Upper lobe of left lung (tissue), 6 donors: ENCODE results near the gene SEC16A. TPM values are rescaled to one million over a fixed set of nuclear protein-coding genes. Genes with fewer than 3 reads are reported as not detected.

Source experiments
- ATAC-seq, 2 donors: fragments of 200-7000 bp; cut with Tn5 transposase; one replicate each; pipeline ENCODE4 v1.9.1; 2022; ENCODE audit warnings: mild to moderate bottlenecking in 2 of 2, moderate library complexity in 2 of 2; ENCODE audit not compliant: low FRiP score in 2 of 2
- DNase-seq, 2 donors: peaks; one replicate each; pipeline ENCODE4 v3.0.0-alpha.2; 2019 to 2020
- H3K27ac ChIP-seq, 4 donors: fragments of 200-600 bp; sonication (generic); one replicate each; pipeline ENCODE4 v1.5.1; 2016 to 2019
- H3K27me3 ChIP-seq, 4 donors: fragments of 200-600 bp; sonication (generic); one replicate each; pipeline ENCODE4 v1.5.1; 2017 to 2019
- H3K36me3 ChIP-seq, 4 donors: fragments of 200-600 bp; sonication (generic); one replicate each; pipeline ENCODE4 v1.5.1; 2016 to 2019
- H3K4me1 ChIP-seq, 4 donors: fragments of 200-600 bp; sonication (generic); one replicate each; pipeline ENCODE4 v1.5.1; 2018 to 2019
- H3K4me3 ChIP-seq, 4 donors: fragments of 200-600 bp; sonication (generic); one replicate each; pipeline ENCODE4 v1.5.1; 2017 to 2019; ENCODE audit warnings: mild to moderate bottlenecking in 2 of 4, moderate library complexity in 1 of 4
- H3K9me3 ChIP-seq, 4 donors: fragments of 200-600 bp; sonication (generic); one replicate each; pipeline ENCODE4 v1.5.1; 2018 to 2019
- EP300 ChIP-seq, 4 donors: sonication (generic); formaldehyde crosslinking; IDR thresholded peaks; one replicate each; pipeline ENCODE4 v1.5.1; 2017; ENCODE audit warnings: antibody characterized with exemption in 4 of 4, control low read depth in 2 of 4
- POLR2A ChIP-seq, 4 donors: fragments of 450-650 bp; IDR thresholded peaks; one replicate each; pipeline ENCODE4 v1.5.1; 2016 to 2017; ENCODE audit warnings: antibody characterized with exemption in 4 of 4, mild to moderate bottlenecking in 2 of 4
- POLR2AphosphoS5 ChIP-seq, 2 donors: sonication (generic); formaldehyde crosslinking; IDR thresholded peaks; one replicate each; pipeline ENCODE4 v1.5.1; 2017; ENCODE audit warnings: antibody characterized with exemption in 2 of 2
- WGBS, 2 donors: methylation state at CpG; one replicate each; pipeline ENCODE4 v1.1.5; 2017 to 2018; 5-methylcytosine and 5-hydroxymethylcytosine counted together
- total RNA-seq, 6 donors: library from RNA; depleted of rRNA in 4 of 6; stranded (reverse); fragments of >200 nt in 4 of 6; gene quantifications; one replicate each; pipeline versions ENCODE4 v1.1.0 to v1.2.1, GENCODE V29; 2016 to 2021
- TF ChIP-seq, protein P1 (sequence below), 6 experiments: fragments of 450-650 bp in 4 of 6; fragments of 200-600 bp in 2 of 6; sonication (generic) in 2 of 6; IDR thresholded peaks; one replicate each; pipeline ENCODE4 v1.5.1; 2016 to 2019; ENCODE audit warnings: antibody characterized with exemption in 6 of 6
- donor health status: DM: no; HTN: no; CAD: no; lungs with moderate emphysema.
- donor health status: DM: no; HTN: yes; CAD: no; lungs with severe emphysema.

SEC16A gene
- total RNA-seq, 6 donors from 2014 or later: 64.1 to 89.1 (median 72.1) TPM

DNA sequence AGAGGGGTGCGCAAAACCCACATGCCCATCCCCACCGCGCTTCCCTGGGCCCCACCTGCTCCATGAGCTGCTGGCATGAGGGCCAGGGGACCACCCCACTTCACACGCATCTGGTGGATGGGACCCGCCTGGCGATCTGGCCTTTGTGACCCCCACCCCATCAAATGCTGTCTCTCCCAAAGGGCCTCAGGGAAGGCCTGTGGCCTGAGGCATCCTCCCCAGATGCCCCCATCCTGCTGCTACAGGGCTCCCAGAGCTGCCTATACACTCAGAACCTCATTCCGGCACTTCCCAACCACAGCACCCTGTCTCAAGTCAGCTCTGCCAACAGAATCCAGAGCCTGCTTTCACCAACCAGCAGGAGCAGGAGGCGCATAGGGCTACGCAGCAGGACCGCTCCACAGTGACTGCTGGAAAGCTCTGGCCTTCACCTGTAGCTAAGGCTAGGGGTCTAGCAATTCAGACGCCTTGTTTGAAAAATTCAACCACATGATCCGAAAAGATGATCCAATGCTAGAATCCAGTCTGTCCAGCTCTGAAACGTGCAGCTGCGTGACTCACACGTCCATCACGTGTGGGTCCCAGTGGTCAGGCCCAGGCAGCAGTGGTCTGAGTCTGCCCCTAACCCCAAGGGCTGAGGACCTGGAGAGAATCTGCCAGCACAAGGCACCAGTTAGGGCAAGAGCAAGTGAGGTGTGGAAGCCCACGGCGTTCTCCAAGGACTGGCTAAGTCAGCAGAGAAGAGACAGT is 81.5 kb downstream of the SEC16A start:
- peaks cover 9 to 51% (median 40%) of the 10 kb centered on the region in 4 donors for H3K36me3 ChIP-seq
- WGBS, 2 donors: 93 to 97% methylated on average over 15 to 18 of the region's 18 CpGs
- no peaks in the 10 kb centered on the region for H3K9me3 ChIP-seq
- no peak for TF ChIP-seq EP300 (IDR thresholded peaks at IDR 0.05)
- TF ChIP-seq POLR2AphosphoS5 (IDR thresholded peaks at IDR 0.05): no peak
- TF ChIP-seq, protein P1, sequence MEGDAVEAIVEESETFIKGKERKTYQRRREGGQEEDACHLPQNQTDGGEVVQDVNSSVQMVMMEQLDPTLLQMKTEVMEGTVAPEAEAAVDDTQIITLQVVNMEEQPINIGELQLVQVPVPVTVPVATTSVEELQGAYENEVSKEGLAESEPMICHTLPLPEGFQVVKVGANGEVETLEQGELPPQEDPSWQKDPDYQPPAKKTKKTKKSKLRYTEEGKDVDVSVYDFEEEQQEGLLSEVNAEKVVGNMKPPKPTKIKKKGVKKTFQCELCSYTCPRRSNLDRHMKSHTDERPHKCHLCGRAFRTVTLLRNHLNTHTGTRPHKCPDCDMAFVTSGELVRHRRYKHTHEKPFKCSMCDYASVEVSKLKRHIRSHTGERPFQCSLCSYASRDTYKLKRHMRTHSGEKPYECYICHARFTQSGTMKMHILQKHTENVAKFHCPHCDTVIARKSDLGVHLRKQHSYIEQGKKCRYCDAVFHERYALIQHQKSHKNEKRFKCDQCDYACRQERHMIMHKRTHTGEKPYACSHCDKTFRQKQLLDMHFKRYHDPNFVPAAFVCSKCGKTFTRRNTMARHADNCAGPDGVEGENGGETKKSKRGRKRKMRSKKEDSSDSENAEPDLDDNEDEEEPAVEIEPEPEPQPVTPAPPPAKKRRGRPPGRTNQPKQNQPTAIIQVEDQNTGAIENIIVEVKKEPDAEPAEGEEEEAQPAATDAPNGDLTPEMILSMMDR (IDR thresholded peaks at IDR 0.05): no peak
- TF ChIP-seq POLR2A (IDR thresholded peaks at IDR 0.05): no peak
- DNase-seq (peak in 1 of 2 donors; percentile 38), ATAC-seq (no peak)
- no peaks in the 10 kb centered on the region for H3K27me3 ChIP-seq
- no peak overlapping the region for H3K4me3 ChIP-seq
- no peak overlapping the region for H3K27ac ChIP-seq
- peaks cover 14 to 23% (median 17%) of the 10 kb centered on the region in 4 donors for H3K4me1 ChIP-seq

DNA sequence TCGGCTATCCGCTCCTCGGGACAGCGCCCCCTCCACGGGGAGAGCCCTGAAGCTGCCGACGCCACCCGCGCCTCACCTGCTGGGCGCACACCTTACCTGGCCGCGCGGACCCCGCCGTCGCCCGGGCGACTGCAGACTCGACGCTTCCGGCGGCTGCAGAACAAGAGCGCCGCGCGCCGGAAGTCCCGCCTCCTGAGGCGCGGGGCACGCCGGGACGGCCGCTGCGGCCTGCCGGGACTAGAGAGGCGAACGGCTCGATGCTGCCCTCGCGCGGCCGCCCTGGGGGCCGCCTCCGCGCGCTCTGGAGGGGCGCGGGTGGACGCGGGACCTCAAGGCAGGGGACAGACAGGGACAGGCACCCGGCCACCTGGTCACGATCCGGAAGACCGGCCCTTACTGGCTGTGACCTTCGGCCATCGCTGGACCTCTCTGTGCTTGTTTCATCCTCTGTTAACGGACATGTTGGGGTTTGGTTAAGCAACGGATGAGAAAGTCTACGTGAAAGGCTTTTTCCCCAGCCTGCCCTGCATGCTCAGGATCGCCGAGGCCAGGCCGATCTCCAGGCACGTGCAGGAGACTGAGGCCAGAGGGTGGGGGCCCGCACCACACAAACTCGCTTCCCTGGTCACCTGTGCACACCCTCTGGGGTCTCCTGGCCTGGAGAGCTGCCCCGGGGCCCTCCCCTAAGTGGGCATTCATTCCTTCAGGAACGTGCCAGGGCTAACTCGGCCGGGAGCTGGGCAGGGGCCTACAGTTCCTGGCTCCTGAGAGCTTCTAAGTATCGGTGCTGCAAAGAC is 82.6 kb downstream of the SEC16A start, which contains the start of gene SNAPC4:
SNAPC4 (minus strand) TSS at position 133 of the 797 bp plus-strand sequence. CDS start 1,742 bp downstream, outside the sequence.
- WGBS, 2 donors: 9 to 10% methylated on average over 2 to 38 of the region's 71 CpGs
- H3K27ac ChIP-seq: peak within 1 kb of the TSS; percentile 19 to 78 (median 32)
- TF ChIP-seq EP300 (IDR thresholded peaks at IDR 0.05) (no peak), POLR2A (IDR thresholded peaks at IDR 0.05) (peak in 2 of 4 donors; percentile 55 to 80), POLR2AphosphoS5 (IDR thresholded peaks at IDR 0.05) (peak; percentile 54 to 59)
- TF ChIP-seq, protein P1 (IDR thresholded peaks at IDR 0.05): peak; percentile 93 to 99 (median 98)
- peaks cover 14 to 23% (median 17%) of the 10 kb centered on the region in 4 donors for H3K4me1 ChIP-seq
- peak within 1 kb of the TSS; percentile 80 to 98 (median 94) for H3K4me3 ChIP-seq
- DNase-seq (peak; percentile 90 to 99), ATAC-seq (peak; percentile 92 to 97)
- peaks cover 11 to 52% (median 44%) of the 10 kb centered on the region in 4 donors for H3K36me3 ChIP-seq
- no peaks in the 10 kb centered on the region for H3K9me3 ChIP-seq
- no peaks in the 10 kb centered on the region for H3K27me3 ChIP-seq

DNA sequence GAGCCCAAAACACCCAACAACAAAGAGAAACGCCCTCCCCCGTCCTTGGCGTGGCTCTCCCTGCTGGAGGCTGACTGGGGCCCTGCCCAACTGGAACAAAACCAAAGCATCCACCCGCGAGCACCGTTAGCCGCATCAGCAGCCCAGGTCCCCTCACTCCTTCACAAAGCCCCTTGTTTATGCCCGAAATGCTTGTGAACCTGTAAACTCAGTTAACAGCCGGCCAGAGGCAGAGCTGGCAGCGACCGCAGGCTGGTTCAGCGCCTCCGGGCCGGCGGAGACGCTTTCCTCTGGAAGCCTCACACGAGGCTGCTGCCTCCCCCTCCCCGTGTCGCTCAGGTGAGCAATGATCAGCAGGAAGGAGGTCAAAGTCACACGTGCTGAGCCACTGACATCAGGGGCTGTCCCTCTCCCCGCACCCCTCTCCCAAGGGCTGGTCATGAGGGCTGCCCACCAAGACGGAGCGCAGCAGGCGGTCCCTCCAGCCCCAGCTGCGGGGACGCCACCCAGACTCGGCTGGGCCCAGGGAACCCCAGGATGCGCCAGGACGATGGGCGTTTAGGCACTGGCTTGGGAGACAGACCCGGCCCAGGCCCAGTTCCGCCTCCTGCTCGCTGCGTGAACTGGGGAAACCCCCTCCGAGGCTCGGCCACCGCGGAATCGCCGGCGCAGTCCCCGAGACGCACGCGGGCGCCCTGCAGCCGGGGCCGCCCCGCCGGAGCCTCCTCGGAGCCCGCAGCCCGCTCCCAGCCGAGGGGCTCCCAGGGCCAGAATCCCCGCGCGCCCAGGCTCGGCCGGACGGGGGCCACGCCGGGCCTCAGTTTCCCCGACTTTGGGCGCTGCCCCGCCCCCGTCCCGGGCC is 83.4 kb downstream of the SEC16A start:
- no peaks in the 10 kb centered on the region for H3K9me3 ChIP-seq
- H3K27ac ChIP-seq: peak overlapping the region; percentile 19 to 78 (median 32)
- H3K27me3 ChIP-seq: no peaks in the 10 kb centered on the region
- H3K36me3 ChIP-seq: peaks cover 16 to 52% (median 44%) of the 10 kb centered on the region in 4 donors
- H3K4me1 ChIP-seq: peaks cover 14 to 23% (median 17%) of the 10 kb centered on the region in 4 donors
- DNase-seq: peak in 1 of 2 donors; percentile 61
- TF ChIP-seq, protein P1 (IDR thresholded peaks at IDR 0.05): no peak
- TF ChIP-seq EP300 (IDR thresholded peaks at IDR 0.05): no peak
- TF ChIP-seq POLR2AphosphoS5 (IDR thresholded peaks at IDR 0.05): no peak
- no peak for TF ChIP-seq POLR2A (IDR thresholded peaks at IDR 0.05)
- 5 to 9% methylated on average over 12 to 16 of the region's 67 CpGs for WGBS, 2 donors
- peak overlapping the region; percentile 80 to 98 (median 94) for H3K4me3 ChIP-seq
- ATAC-seq: peak in 1 of 2 donors; percentile 49

DNA sequence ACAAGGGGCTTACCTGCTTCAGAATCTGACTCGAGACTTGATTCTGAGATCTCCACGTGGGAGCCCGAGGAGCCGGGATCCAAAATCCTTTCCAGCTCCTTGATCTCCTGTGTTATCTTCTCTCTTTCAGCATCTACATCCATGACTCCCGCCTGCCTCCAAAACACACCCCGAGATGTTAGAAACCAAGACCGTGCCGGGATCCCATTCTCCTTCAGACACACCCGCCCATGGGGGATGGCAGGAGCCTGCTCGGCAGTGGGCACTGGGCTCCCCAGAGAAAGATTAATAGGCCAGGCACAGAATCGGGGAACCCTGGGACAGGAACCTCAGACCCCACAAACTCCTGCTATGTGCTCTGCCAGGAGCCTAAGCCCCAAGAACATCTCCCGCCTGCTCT is 84.6 kb downstream of the SEC16A start:
- Histone ChIP-seq H3K9me3 (no peaks in the 10 kb centered on the region), H3K36me3 (peaks cover 21 to 53% (median 43%) of the 10 kb centered on the region in 4 donors), H3K27me3 (no peaks in the 10 kb centered on the region), H3K4me3 (no peak overlapping the region), H3K27ac (no peak overlapping the region), H3K4me1 (peaks cover 14 to 23% (median 17%) of the 10 kb centered on the region in 4 donors)
- WGBS, 2 donors: 93 to 94% methylated on average over 12 of the region's 12 CpGs
- DNase-seq (peak in 1 of 2 donors; percentile 21), ATAC-seq (no peak)
- TF ChIP-seq POLR2AphosphoS5 (IDR thresholded peaks at IDR 0.05) (no peak), POLR2A (IDR thresholded peaks at IDR 0.05) (no peak), EP300 (IDR thresholded peaks at IDR 0.05) (no peak)
- TF ChIP-seq, protein P1 (IDR thresholded peaks at IDR 0.05): no peak
